ENCODE results near the gene SSBP3. TPM values are rescaled to one million over a fixed set of nuclear protein-coding genes. Genes with fewer than 3 reads are reported as not detected.

SSBP3 gene
- total and polyA plus RNA-seq, 2 experiments from 2014 or later, result 47.4 to 68.6 TPM

DNA sequence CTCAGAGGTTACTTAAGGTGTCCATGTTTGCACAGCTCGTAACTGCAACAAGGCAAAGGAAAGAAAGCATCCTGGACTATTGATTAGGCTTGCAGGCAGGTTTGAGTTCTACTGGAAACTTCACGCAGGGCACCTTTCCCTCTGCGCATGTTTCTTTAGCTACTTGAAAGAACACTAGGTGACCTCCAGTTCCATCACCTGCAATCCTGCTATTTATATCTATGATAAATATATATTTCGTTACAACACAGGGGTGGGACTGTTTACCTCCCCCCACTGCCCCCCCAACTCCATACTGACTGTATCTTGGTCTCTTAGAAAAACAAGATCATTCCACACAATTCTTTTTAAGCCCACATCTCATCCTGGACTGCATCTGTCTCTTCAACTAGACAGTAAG is 12.1 kb downstream of the SSBP3 start:
- H3K9me2 ChIP-seq (ENCODE audit: insufficient read depth), result no peaks in the 10 kb centered on the region
- H2AFZ ChIP-seq, result no peak overlapping the region
- no peak overlapping the region for H3K4me3 ChIP-seq
- peaks cover 68% of the 10 kb centered on the region for H4K20me1 ChIP-seq (replicated peaks; ENCODE audit: insufficient read depth)
- H3K36me3 ChIP-seq (ENCODE audit: insufficient read depth), result peaks cover 22% of the 10 kb centered on the region
- peak overlapping the region; percentile 76; the same call in 1 of the 2 replicates for H3K27ac Mint-ChIP-seq
- H3K4me1 ChIP-seq (ENCODE audit: insufficient read depth), result peaks cover 26% of the 10 kb centered on the region; the same call in 1 of the 2 replicates
- peaks cover 78% of the 10 kb centered on the region for H3K36me3 Mint-ChIP-seq (ENCODE audit: low read depth)
- peaks cover 37% of the 10 kb centered on the region for H3K4me1 Mint-ChIP-seq
- no peak for DNase-seq (ENCODE audit: low spot score)
- TF ChIP-seq EZH2 (IDR thresholded peaks at IDR 0.05; ENCODE audit: low read depth, unreplicated experiment) (no peak), POLR2AphosphoS5 (IDR thresholded peaks at IDR 0.05; ENCODE audit: low read depth) (no peak), ZNF114 (CRISPR knock-in tag; IDR thresholded peaks at IDR 0.05) (no peak), REST (IDR thresholded peaks at IDR 0.05; ENCODE audit: unreplicated experiment) (no peak), ZNF462 (CRISPR knock-in tag; IDR thresholded peaks at IDR 0.05) (no peak), STAT1 (IDR thresholded peaks at IDR 0.05; ENCODE audit: unreplicated experiment) (no peak), ZNF331 (CRISPR knock-in tag; IDR thresholded peaks at IDR 0.05; ENCODE audit: low read depth) (no peak), CREB1 (CRISPR knock-in tag; IDR thresholded peaks at IDR 0.05; ENCODE audit: low read depth) (no peak), EZH2phosphoT487 (IDR thresholded peaks at IDR 0.05; ENCODE audit: unreplicated experiment) (no peak), NANOG (IDR thresholded peaks at IDR 0.05; ENCODE audit: borderline replicate concordance) (no peak), ETS1 (IDR thresholded peaks at IDR 0.05) (no peak), JUNB (IDR thresholded peaks at IDR 0.05; ENCODE audit: unreplicated experiment) (no peak)
- TF ChIP-seq, protein P1, sequence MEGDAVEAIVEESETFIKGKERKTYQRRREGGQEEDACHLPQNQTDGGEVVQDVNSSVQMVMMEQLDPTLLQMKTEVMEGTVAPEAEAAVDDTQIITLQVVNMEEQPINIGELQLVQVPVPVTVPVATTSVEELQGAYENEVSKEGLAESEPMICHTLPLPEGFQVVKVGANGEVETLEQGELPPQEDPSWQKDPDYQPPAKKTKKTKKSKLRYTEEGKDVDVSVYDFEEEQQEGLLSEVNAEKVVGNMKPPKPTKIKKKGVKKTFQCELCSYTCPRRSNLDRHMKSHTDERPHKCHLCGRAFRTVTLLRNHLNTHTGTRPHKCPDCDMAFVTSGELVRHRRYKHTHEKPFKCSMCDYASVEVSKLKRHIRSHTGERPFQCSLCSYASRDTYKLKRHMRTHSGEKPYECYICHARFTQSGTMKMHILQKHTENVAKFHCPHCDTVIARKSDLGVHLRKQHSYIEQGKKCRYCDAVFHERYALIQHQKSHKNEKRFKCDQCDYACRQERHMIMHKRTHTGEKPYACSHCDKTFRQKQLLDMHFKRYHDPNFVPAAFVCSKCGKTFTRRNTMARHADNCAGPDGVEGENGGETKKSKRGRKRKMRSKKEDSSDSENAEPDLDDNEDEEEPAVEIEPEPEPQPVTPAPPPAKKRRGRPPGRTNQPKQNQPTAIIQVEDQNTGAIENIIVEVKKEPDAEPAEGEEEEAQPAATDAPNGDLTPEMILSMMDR (conservative IDR thresholded peaks at IDR 0.05; ENCODE audit: low read depth in 2 of 2), result no peak
- 0 out of 2 replicates have a peak, but pooled peaks cover 2% of the 10 kb centered on the region for H3F3A ChIP-seq (replicated peaks; ENCODE audit: low read depth)
- no peaks in the 10 kb centered on the region for H3K9me3 Mint-ChIP-seq
- H3K4me2 ChIP-seq, result no peak overlapping the region
- peaks cover 100% of the 10 kb centered on the region for H3K79me2 ChIP-seq (replicated peaks; ENCODE audit: insufficient read depth)
- no peak overlapping the region for H3K4me3 Mint-ChIP-seq
- no peak for ATAC-seq
- no peak overlapping the region for H3K27ac ChIP-seq (ENCODE audit: low read depth)
- no peaks in the 10 kb centered on the region for H3K27me3 ChIP-seq (ENCODE audit: insufficient read depth)
- H3K27me3 Mint-ChIP-seq (ENCODE audit: insufficient read depth, low read depth, poor library complexity), result peaks cover 10% of the 10 kb centered on the region
